Hepatocyte (in vitro differentiated cells): ENCODE results near the gene ST6GAL1.

ENCODE experiments used
- CTCF ChIP-seq: fragments of 200-600 bp; sonication (generic); IDR thresholded peaks from 2 replicates; pipeline ENCODE4 v1.5.1; 2016; ENCODE audit warnings: antibody characterized with exemption, mild to moderate bottlenecking; ENCODE audit not compliant: poor library complexity
- EZH2 ChIP-seq: fragments of 200-600 bp; sonication (generic); IDR thresholded peaks from 2 replicates; pipeline ENCODE4 v1.6.1; 2016; ENCODE audit warnings: antibody characterized with exemption, mild to moderate bottlenecking, borderline replicate concordance
- EZH2phosphoT487 ChIP-seq: fragments of 200-600 bp; sonication (generic); IDR thresholded peaks from one replicate; pipeline ENCODE4 v1.6.1; 2018; ENCODE audit warnings: antibody characterized with exemption, mild to moderate bottlenecking, low read depth, moderate library complexity; ENCODE audit not compliant: unreplicated experiment, severe bottlenecking

- no peak for TF ChIP-seq EZH2
- TF ChIP-seq CTCF = no peak
- TF ChIP-seq EZH2phosphoT487 = no peak
These were observed 101.6 kb downstream of the ST6GAL1 start for GRCh38 chr3:187031934-187032333.
